ENCODE data around the gene TFIP11. TPM values are rescaled to one million over a fixed set of nuclear protein-coding genes. Genes with fewer than 3 reads are reported as not detected.
A peak's percentile ranks its signal among the peaks of the same experiment; 100 is the strongest.
"Not testable (repeated sequence)": the region's sequence is repeated elsewhere in the genome, so short reads cannot be mapped to it uniquely, and the experiment has no call there.

The TFIP11 gene
- total RNA-seq, 2 donors from 2014 or later: 44.8 to 50.4 TPM

GRCh38 chr22:26529345-26529744 lies 17.1 kb upstream of the TFIP11 start:
- Mint-ChIP-seq H3K4me3 (no peak overlapping the region), H3K4me1 (peaks cover 7% of the 10 kb centered on the region), H3K9me3 (no peaks in the 10 kb centered on the region), H3K36me3 (ENCODE audit: low read depth) (peaks cover 76% of the 10 kb centered on the region), H3K27me3 (no peaks in the 10 kb centered on the region), H3K27ac (no peak overlapping the region)
- ATAC-seq (replicated peaks): no peak

- H3K36me3 Mint-ChIP-seq (ENCODE audit: low read depth): peaks cover 84% of the 10 kb centered on the region
- H3K4me3 Mint-ChIP-seq; H3K9me3 Mint-ChIP-seq; H3K4me1 Mint-ChIP-seq; ATAC-seq (replicated peaks); H3K27ac Mint-ChIP-seq; H3K27me3 Mint-ChIP-seq: not testable (repeated sequence)
Measured at GRCh38 chr22:26528518-26528917, 16.2 kb upstream of the TFIP11 start.

- Mint-ChIP-seq H3K4me1 (peaks cover 5% of the 10 kb centered on the region), H3K27me3 (no peaks in the 10 kb centered on the region), H3K4me3 (no peak overlapping the region), H3K9me3 (no peaks in the 10 kb centered on the region), H3K27ac (no peak overlapping the region), H3K36me3 (ENCODE audit: low read depth) (peaks cover 86% of the 10 kb centered on the region)
- ATAC-seq (replicated peaks): no peak
Measured at GRCh38 chr22:26527574-26528465, 15.5 kb upstream of the TFIP11 start.

GRCh38 chr22:26527167-26527566 lies 14.9 kb upstream of the TFIP11 start:
- no peak overlapping the region for H3K4me3 Mint-ChIP-seq

GRCh38 chr22:26525946-26526564 lies 13.8 kb upstream of the TFIP11 start:
- no peak for ATAC-seq (replicated peaks)
- no peaks in the 10 kb centered on the region for H3K27me3 Mint-ChIP-seq
- H3K36me3 Mint-ChIP-seq (ENCODE audit: low read depth): peaks cover 68% of the 10 kb centered on the region
- no peak overlapping the region for H3K4me3 Mint-ChIP-seq
- H3K9me3 Mint-ChIP-seq: no peaks in the 10 kb centered on the region
- no peaks in the 10 kb centered on the region for H3K4me1 Mint-ChIP-seq
- no peak overlapping the region for H3K27ac Mint-ChIP-seq

More at GRCh38 chr22:26527167-26527566, 14.9 kb upstream of the TFIP11 start:
- H3K9me3 Mint-ChIP-seq: no peaks in the 10 kb centered on the region
- no peak for ATAC-seq (replicated peaks)
- H3K36me3 Mint-ChIP-seq (ENCODE audit: low read depth): peaks cover 80% of the 10 kb centered on the region
- H3K27me3 Mint-ChIP-seq: no peaks in the 10 kb centered on the region
- no peaks in the 10 kb centered on the region for H3K4me1 Mint-ChIP-seq
- no peak overlapping the region for H3K27ac Mint-ChIP-seq

- Mint-ChIP-seq H3K36me3 (ENCODE audit: low read depth) (peaks cover 58% of the 10 kb centered on the region), H3K4me3 (no peak overlapping the region), H3K4me1 (no peaks in the 10 kb centered on the region), H3K27ac (no peak overlapping the region), H3K9me3 (no peaks in the 10 kb centered on the region), H3K27me3 (no peaks in the 10 kb centered on the region)
- no peak for ATAC-seq (replicated peaks)
Measured at GRCh38 chr22:26524870-26525269, 12.6 kb upstream of the TFIP11 start.

GRCh38 chr22:26522592-26522991 lies 10.3 kb upstream of the TFIP11 start:
- ATAC-seq (replicated peaks): no peak
- Mint-ChIP-seq H3K4me1 (no peaks in the 10 kb centered on the region), H3K36me3 (ENCODE audit: low read depth) (peaks cover 45% of the 10 kb centered on the region), H3K4me3 (no peak overlapping the region), H3K27ac (no peak overlapping the region), H3K9me3 (no peaks in the 10 kb centered on the region), H3K27me3 (no peaks in the 10 kb centered on the region)

- Mint-ChIP-seq H3K4me1 (no peaks in the 10 kb centered on the region), H3K4me3 (no peak overlapping the region), H3K27me3 (no peaks in the 10 kb centered on the region), H3K27ac (no peak overlapping the region), H3K9me3 (no peaks in the 10 kb centered on the region), H3K36me3 (ENCODE audit: low read depth) (peaks cover 39% of the 10 kb centered on the region)
- no peak for ATAC-seq (replicated peaks)
Measured at GRCh38 chr22:26522012-26522411, 9.7 kb upstream of the TFIP11 start.

- no peak overlapping the region for H3K27ac Mint-ChIP-seq
- no peak overlapping the region for H3K4me3 Mint-ChIP-seq
- H3K27me3 Mint-ChIP-seq: no peaks in the 10 kb centered on the region
- no peak for ATAC-seq (replicated peaks)
- peaks cover under 1% of the 10 kb centered on the region for H3K36me3 Mint-ChIP-seq (ENCODE audit: low read depth)
- H3K4me1 Mint-ChIP-seq: peaks cover 13% of the 10 kb centered on the region
- H3K9me3 Mint-ChIP-seq: no peaks in the 10 kb centered on the region
Measured at GRCh38 chr22:26517429-26517828, 5.2 kb upstream of the TFIP11 start.

- Mint-ChIP-seq H3K27ac (no peak overlapping the region), H3K36me3 (ENCODE audit: low read depth) (peaks cover 7% of the 10 kb centered on the region), H3K27me3 (no peaks in the 10 kb centered on the region), H3K4me3 (no peak overlapping the region), H3K9me3 (no peaks in the 10 kb centered on the region), H3K4me1 (peaks cover 13% of the 10 kb centered on the region)
- no peak for ATAC-seq (replicated peaks)
Measured at GRCh38 chr22:26516503-26516902, 4.2 kb upstream of the TFIP11 start.

GRCh38 chr22:26515931-26516330 lies 3.7 kb upstream of the TFIP11 start:
- Mint-ChIP-seq H3K4me3 (no peak overlapping the region), H3K36me3 (ENCODE audit: low read depth) (peaks cover 13% of the 10 kb centered on the region), H3K9me3 (no peaks in the 10 kb centered on the region), H3K4me1 (peaks cover 18% of the 10 kb centered on the region), H3K27ac (no peak overlapping the region), H3K27me3 (no peaks in the 10 kb centered on the region)
- ATAC-seq (replicated peaks): no peak

- Mint-ChIP-seq H3K27ac (peak overlapping the region; percentile 9), H3K36me3 (ENCODE audit: low read depth) (peaks cover 26% of the 10 kb centered on the region), H3K9me3 (no peaks in the 10 kb centered on the region), H3K4me3 (peak overlapping the region; percentile 95), H3K27me3 (no peaks in the 10 kb centered on the region), H3K4me1 (peaks cover 21% of the 10 kb centered on the region)
- ATAC-seq (replicated peaks): no peak
Measured at GRCh38 chr22:26514419-26515161, 2.3 kb upstream of the TFIP11 start.

GRCh38 chr22:26513838-26514237 lies 1.6 kb upstream of the TFIP11 start:
- Mint-ChIP-seq H3K4me1 (peaks cover 27% of the 10 kb centered on the region), H3K36me3 (ENCODE audit: low read depth) (peaks cover 34% of the 10 kb centered on the region), H3K27ac (peak overlapping the region; percentile 9), H3K27me3 (no peaks in the 10 kb centered on the region), H3K9me3 (no peaks in the 10 kb centered on the region), H3K4me3 (peak overlapping the region; percentile 95)
- no peak for ATAC-seq (replicated peaks)

GRCh38 chr22:26508148-26508547 lies 4.1 kb downstream of the TFIP11 start:
- ATAC-seq (replicated peaks): no peak
- Mint-ChIP-seq H3K4me1 (peaks cover 25% of the 10 kb centered on the region), H3K36me3 (ENCODE audit: low read depth) (peaks cover 90% of the 10 kb centered on the region)

More at GRCh38 chr22:26508148-26508547, 4.1 kb downstream of the TFIP11 start:
- Mint-ChIP-seq H3K27me3 (no peaks in the 10 kb centered on the region), H3K4me3 (no peak overlapping the region), H3K27ac (no peak overlapping the region), H3K9me3 (no peaks in the 10 kb centered on the region)
